Embryonic facial prominence (tissue), 1 donor: ENCODE measurements around the gene MUC4.

Experiments
- DNase-seq: peaks from one replicate; pipeline ENCODE4 v3.0.0-alpha.2; 2016; ENCODE audit errors: extremely low spot score

MUC4 gene

GRCh38 chr3:195699860-195700259, 111.9 kb downstream of the MUC4 start:
- no peak for DNase-seq

GRCh38 chr3:195699388-195699771, 112.3 kb downstream of the MUC4 start:
- no peak for DNase-seq

DNA sequence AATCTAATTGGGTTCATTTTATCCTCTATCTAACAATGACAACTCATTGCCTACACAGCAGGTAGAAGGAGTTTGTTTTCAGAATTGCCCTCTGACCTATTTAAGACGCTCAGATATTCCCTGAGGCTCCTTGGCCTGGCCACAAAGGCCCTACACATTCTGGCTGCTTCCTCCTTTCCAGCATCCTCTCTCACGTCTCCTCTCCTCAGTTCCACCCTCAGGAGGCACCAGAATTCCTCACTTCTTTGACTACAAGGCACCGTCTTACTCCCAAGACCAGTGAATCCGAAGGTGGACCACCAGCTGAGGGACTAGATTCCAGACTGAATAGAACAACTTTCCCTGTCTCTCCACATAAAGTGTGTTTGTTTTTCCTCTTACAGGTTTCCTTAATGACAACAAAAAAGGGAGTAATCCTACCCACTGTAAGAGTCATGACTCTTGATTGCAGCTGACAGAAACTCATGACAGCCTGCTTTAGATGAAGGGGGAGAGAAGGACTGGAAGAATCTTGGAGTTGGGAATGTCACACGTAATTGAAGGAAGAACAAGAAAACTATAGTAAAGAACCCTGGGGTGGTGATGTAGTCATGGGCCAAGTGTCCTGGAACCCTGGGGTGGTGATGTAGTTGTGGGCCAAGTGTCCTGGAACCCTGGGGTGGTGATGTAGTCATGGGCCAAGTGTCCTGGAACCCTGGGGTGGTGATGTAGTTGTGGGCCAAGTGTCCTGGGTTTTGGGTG, 112.9 kb downstream of the MUC4 start:
- no peak for DNase-seq

GRCh38 chr3:195698325-195698646, 113.4 kb downstream of the MUC4 start:
- no peak for DNase-seq

DNA sequence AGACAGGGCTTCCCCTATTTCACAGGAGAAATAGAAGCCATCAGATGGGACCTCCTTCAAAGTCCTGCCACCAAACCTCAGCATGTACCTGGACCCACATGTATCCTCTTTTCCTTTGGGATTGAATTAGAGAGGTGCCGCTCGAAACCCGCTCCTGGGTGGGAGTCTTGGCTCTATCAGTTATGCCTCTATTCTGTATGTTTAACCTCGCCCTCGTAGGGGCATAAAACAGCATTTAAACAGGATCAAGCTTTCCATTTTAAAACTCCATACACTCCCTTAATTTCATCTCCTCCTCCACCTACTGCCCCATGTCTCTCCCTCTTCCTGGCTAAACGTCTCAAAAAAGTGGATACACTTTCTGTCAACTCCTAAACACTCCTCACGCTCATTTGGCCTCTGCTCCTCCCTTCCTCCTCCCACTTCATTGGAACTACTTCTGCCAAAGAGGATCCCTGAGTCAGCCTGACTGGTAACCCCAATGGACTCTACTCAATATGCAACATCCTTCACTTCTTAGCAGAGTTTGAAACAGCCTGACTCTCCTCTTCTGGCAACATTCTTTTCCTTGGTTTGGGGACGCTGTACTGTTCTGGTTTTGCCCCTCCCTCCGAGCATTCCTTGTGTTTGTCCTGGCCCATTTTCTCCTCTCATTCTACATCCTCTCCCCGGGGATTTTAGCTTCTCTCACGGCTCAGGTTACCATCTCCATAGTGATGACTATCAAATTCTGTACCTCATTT, 114.0 kb downstream of the MUC4 start:
- no peak for DNase-seq
